Fibroblast of skin of abdomen (primary cell): ENCODE measurements around the gene SUGCT.

Experiments used
- DNase-seq: peaks from one replicate; pipeline ENCODE4 v3.0.0-alpha.2; 2013

The SUGCT gene

DNA sequence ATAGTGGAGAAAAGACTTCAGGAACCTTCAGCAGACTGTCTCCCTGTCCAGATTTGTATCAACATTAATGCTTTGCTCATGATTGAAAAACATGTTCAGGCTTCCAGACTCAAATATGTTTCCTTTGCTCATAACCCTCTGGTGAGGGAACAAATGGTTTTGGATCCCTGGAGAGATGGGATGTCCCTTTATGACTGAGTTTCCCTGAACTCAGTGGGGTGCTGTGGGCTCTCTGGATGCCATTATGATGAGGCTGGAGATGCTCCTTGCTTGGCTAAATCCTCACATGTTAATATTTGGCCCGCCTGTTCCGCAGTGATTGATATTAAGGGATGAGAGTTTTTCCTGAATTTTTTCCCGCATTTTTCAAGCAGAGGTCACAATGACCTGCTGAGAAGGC is 749.4 kb downstream of the SUGCT start:
- DNase-seq = peak; percentile 8

- DNase-seq = peak; percentile 33
Measured at GRCh38 chr7:40885503-40885902, 750.7 kb downstream of the SUGCT start.

- DNase-seq = peak; percentile 58
Measured at GRCh38 chr7:40887099-40887498, 752.3 kb downstream of the SUGCT start.

- no peak for DNase-seq
Measured at GRCh38 chr7:40888499-40888898, 753.7 kb downstream of the SUGCT start.

- DNase-seq = no peak
Measured at GRCh38 chr7:40889099-40889498, 754.3 kb downstream of the SUGCT start.

DNA sequence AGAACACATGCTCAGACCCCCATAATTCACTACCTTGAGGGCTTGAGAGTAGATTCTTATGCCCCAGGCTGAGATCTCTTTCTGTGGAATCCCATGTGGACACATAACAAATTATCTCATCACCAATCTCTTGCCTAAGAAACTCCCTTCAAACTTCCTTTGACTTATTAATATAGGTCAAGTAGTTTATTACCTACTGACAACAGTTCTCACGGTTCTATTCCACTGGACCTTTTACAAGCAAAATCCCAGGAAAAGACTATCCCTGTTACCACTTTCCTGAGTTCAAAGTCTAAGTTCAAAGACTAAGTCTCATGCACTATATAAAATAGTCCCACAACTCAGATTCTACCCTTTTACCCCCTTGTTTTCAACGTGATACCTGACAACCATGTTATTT is 754.7 kb downstream of the SUGCT start:
- no peak for DNase-seq

GRCh38 chr7:40890088-40890692 is 755.4 kb downstream of the SUGCT start:
- no peak for DNase-seq

DNA sequence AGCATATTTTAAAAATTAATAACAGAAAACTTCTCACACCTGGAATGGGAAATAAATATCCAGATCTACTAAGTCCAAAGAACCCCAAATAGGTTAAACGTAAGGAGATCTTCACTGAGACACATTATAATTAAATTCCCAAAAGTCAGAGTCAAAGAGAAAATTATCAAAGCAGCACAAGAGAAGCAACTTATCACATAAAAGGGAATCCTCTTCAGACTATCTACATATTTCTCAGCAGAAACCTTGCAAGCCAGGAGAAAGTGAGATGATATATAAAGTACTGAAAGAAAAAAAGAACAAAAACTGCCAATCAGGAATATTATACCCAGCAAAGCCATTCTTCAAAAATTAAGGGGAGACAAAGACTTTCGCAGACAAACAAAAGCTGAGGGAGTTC is 756.4 kb downstream of the SUGCT start:
- no peak for DNase-seq

- no peak for DNase-seq
Measured at GRCh38 chr7:40899151-40899550, 764.3 kb downstream of the SUGCT start.

GRCh38 chr7:40899636-40900507 is 765.1 kb downstream of the SUGCT start:
- DNase-seq = no peak

DNA sequence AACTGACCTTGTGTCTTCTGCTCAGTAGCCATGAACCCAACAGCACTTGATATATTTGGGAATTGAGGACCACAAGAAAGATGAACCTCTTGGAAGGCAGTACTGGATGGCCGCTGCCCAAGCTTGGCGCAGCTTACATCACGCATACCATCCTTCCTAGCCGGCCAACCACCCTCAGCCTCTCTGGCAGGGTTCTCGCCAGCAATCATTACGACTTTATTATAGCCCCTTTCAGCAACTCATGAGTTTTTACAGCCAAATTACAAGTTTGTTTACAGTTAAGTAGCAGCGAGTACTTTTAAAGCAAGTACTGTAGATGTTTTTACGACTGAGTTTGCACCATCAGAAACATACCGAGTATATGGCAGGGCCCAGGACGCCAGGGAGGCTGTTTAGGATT is 769.1 kb downstream of the SUGCT start:
- DNase-seq = no peak

DNA sequence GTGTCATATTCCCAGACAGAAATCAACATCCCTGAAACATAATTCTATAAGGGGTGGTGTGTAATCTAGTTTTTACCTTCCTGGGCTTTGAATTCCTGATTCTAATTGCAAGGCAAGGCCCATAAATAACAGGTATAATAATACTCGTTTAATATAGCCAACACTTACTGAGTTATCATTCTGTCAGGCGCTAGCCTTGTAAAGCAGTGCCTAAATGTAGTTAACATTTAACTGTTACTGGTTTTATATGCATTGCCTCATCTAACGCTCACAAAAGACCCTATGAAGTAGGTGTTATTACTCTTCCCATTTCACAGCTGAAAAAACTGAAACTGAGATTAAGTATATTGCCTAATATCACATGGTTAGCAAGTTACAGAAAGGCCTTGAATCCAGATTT is 772.5 kb downstream of the SUGCT start:
- DNase-seq = no peak

- DNase-seq = no peak
Measured at GRCh38 chr7:40909346-40909980, 774.7 kb downstream of the SUGCT start.
